Measurements from ENCODE around the gene GID8. TPM values are rescaled to one million over a fixed set of nuclear protein-coding genes. Genes with fewer than 3 reads are reported as not detected.

Gene GID8
- total and polyA plus RNA-seq, 9 of the 15 experiments (the other 6 are each of a cell fraction or from before 2014, with no cell fraction given) = 7.5 to 31.6 (median 22.2) TPM

DNA sequence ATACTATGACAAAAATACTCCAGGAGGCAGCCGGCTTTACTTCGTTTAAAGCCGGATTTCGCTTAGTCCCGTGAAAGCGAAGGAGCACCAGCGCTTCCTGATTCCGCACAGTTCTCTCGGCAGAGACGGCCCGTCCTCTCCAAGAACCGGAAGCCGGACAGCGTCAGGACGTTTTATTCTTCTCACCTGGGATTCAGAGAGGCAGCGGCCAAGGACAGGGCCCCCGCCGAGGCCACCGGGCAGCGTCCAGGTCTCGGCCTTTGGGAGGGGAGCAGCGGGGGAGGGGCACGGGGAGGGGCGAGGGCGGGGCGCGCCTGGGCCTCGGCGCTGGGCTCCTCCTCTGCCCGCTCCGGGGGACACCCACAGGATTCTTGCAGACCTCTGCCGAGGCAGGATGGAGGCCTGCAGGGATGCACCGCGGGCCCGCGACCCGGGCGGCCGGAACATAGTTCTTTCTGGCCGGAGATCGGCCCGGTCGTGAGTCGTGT is 8.9 kb upstream of the GID8 start (continued):
- TF ChIP-seq TEAD4 (IDR thresholded peaks at IDR 0.05; ENCODE audit: low read length) (no peak), TEAD4 (CRISPR knock-in tag; IDR thresholded peaks at IDR 0.05; ENCODE audit: borderline replicate concordance) (no peak), ZNF561 (CRISPR knock-in tag; conservative IDR thresholded peaks at IDR 0.05) (no peak), GABPB2 (CRISPR knock-in tag; conservative IDR thresholded peaks at IDR 0.05) (no peak), POLR2B (IDR thresholded peaks at IDR 0.05; ENCODE audit: low read depth, partially characterized antibody) (no peak), ZNF57 (CRISPR knock-in tag; IDR thresholded peaks at IDR 0.05) (no peak), RBFOX2 (IDR thresholded peaks at IDR 0.05; ENCODE audit: low read depth, low read length) (peak; percentile 43)
- TF ChIP-seq, protein P1, sequence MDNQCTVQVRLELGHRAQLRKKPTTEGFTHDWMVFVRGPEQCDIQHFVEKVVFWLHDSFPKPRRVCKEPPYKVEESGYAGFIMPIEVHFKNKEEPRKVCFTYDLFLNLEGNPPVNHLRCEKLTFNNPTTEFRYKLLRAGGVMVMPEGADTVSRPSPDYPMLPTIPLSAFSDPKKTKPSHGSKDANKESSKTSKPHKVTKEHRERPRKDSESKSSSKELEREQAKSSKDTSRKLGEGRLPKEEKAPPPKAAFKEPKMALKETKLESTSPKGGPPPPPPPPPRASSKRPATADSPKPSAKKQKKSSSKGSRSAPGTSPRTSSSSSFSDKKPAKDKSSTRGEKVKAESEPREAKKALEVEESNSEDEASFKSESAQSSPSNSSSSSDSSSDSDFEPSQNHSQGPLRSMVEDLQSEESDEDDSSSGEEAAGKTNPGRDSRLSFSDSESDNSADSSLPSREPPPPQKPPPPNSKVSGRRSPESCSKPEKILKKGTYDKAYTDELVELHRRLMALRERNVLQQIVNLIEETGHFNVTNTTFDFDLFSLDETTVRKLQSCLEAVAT (IDR thresholded peaks at IDR 0.05) = peak in 1 of 2 experiments; percentile 69; a peak in 1 of 4 replicates
- TF ChIP-seq, protein P2, sequence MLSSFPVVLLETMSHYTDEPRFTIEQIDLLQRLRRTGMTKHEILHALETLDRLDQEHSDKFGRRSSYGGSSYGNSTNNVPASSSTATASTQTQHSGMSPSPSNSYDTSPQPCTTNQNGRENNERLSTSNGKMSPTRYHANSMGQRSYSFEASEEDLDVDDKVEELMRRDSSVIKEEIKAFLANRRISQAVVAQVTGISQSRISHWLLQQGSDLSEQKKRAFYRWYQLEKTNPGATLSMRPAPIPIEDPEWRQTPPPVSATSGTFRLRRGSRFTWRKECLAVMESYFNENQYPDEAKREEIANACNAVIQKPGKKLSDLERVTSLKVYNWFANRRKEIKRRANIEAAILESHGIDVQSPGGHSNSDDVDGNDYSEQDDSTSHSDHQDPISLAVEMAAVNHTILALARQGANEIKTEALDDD (IDR thresholded peaks at IDR 0.05) = no peak
- TF ChIP-seq, protein P3, sequence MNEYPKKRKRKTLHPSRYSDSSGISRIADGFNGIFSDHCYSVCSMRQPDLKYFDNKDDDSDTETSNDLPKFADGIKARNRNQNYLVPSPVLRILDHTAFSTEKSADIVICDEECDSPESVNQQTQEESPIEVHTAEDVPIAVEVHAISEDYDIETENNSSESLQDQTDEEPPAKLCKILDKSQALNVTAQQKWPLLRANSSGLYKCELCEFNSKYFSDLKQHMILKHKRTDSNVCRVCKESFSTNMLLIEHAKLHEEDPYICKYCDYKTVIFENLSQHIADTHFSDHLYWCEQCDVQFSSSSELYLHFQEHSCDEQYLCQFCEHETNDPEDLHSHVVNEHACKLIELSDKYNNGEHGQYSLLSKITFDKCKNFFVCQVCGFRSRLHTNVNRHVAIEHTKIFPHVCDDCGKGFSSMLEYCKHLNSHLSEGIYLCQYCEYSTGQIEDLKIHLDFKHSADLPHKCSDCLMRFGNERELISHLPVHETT (CRISPR knock-in tag; conservative IDR thresholded peaks at IDR 0.05 in 1 of 2, IDR thresholded peaks at IDR 0.05 in 1 of 2) = no peak
